GM13977 (cell line): ENCODE data around the gene ZNF319.

Experiments
- DNase-seq: peaks from one replicate; pipeline ENCODE4 v3.0.0; 2012; ENCODE audit warnings: low spot score
- CTCF ChIP-seq: IDR thresholded peaks from 2 replicates; pipeline ENCODE4 v1.5.1; 2012; ENCODE audit warnings: mild to moderate bottlenecking, control low read depth; ENCODE audit not compliant: insufficient read depth; ENCODE audit errors: extremely low read depth, missing control alignments
- in situ Hi-C: fragments of 300-500 bp; cut with MboI; formaldehyde crosslinking; loops from one replicate; pipeline ENCODE4 v1.12.0; 2022; ENCODE audit warnings: low sequenced_read_pairs, low pct_unique_long_range_greater_than_20kb, mixed read lengths, inconsistent platforms; ENCODE audit not compliant: unreplicated experiment

ZNF319 gene

DNA sequence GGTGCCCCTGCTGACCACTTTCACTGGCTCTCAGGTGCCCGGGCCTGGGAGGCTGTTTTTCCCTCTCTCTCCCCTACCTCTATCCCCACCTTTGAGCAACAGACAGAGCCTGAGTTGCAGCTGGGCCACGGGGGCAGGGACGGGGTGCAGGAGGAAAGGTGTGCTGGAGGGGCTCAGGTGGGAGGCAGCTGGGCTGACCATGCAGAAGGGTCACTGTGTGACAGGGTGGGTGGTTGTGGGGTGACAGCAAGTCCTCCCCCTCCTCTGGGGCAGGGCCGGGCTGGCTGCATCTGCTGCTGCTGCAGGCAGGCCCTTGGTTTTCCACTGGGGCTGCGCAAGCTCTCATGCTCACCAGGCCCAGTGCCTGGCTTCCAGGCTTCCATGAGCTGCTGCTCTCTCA, 6.6 kb downstream of the ZNF319 start:
- no peak for DNase-seq
- in situ Hi-C loops: no loop called here

GRCh38 chr16:57993438-57993837, 7.0 kb downstream of the ZNF319 start:
- TF ChIP-seq CTCF: no peak
- no peak for DNase-seq
- in situ Hi-C loops: no loop called here

More for the DNA sequence above, 6.6 kb downstream of the ZNF319 start:
- no peak for TF ChIP-seq CTCF

- no peak for DNase-seq
- in situ Hi-C loops: no loop called here
- no peak for TF ChIP-seq CTCF
These were observed 8.4 kb downstream of the ZNF319 start for GRCh38 chr16:57992084-57992483.

DNA sequence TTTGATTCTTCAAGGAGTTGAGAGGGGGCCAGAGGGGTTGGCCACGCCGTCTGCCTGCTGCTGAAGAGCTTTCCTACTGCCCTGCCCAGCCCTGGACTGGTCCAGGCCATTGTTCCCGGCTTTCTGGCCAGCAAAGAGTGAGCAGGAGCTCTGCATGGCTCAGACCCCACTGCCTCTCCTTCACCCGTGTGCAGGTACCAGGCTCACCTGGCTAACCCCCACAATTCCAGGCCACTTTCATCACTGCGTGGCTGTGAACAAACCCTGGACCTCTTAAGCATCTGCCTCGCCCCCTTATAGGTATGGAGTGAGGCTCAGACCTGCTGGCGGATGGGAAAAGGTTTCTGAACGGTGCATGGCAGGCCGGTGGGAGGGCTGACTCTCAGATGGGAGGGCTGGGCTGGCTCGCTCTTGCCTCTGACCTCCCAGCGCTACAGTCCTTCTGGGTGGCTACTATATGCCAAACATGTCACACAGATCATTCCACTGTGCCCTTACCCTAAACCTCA, 8.9 kb downstream of the ZNF319 start:
- in situ Hi-C loops: no loop called here
- no peak for DNase-seq
- no peak for TF ChIP-seq CTCF

- in situ Hi-C loops: no loop called here
- DNase-seq: no peak
- TF ChIP-seq CTCF: no peak
These were observed 11.5 kb downstream of the ZNF319 start for GRCh38 chr16:57988929-57989328.

GRCh38 chr16:57987441-57988177, 12.9 kb downstream of the ZNF319 start:
- in situ Hi-C loops: no loop called here
- no peak for TF ChIP-seq CTCF
- DNase-seq: no peak
